ENCODE results near the gene MRPS10.
A peak's percentile ranks its signal among the peaks of the same experiment; 100 is the strongest.
"Not testable (repeated sequence)": the region's sequence is repeated elsewhere in the genome, so short reads cannot be mapped to it uniquely, and the experiment has no call there.

- not testable (repeated sequence) for TF ChIP-seq CREB5 (CRISPR knock-in tag; IDR thresholded peaks at IDR 0.05; ENCODE audit: low read depth); ZNF565 (CRISPR knock-in tag; conservative IDR thresholded peaks at IDR 0.05; ENCODE audit: low read depth); SNAI2 (CRISPR knock-in tag; IDR thresholded peaks at IDR 0.05); GLIS3 (CRISPR knock-in tag; IDR thresholded peaks at IDR 0.05); CSRNP3 (CRISPR knock-in tag; IDR thresholded peaks at IDR 0.05); RARB (CRISPR knock-in tag; IDR thresholded peaks at IDR 0.05); ARNTL (CRISPR knock-in tag; IDR thresholded peaks at IDR 0.05; ENCODE audit: borderline replicate concordance, low read depth); ZFP30 (CRISPR knock-in tag; IDR thresholded peaks at IDR 0.05); ZC3H10 (CRISPR knock-in tag; IDR thresholded peaks at IDR 0.05); PATZ1 (CRISPR knock-in tag; IDR thresholded peaks at IDR 0.05; ENCODE audit: borderline replicate concordance); OSR1 (CRISPR knock-in tag; IDR thresholded peaks at IDR 0.05)
- 0 out of 2 replicates have a peak, but pooled peaks have one; percentile 34 for TF ChIP-seq ZFP3 (CRISPR knock-in tag; IDR thresholded peaks at IDR 0.05)
These were observed 25.3 kb downstream of the MRPS10 start for GRCh38 chr6:42192385-42192784.

Data from SK-N-SH treated with all-trans-retinoic acid at 6 μM for 48 hours (cell line).